UCSD-AML1 (cell line): ENCODE data around the gene ATXN7L1.

Source experiments
- DNase-seq: peaks from one replicate; lab custom pipeline; 2025; ENCODE audit not compliant: unreplicated experiment; lab: John Stamatoyannopoulos, UW

ATXN7L1 gene, protein sequence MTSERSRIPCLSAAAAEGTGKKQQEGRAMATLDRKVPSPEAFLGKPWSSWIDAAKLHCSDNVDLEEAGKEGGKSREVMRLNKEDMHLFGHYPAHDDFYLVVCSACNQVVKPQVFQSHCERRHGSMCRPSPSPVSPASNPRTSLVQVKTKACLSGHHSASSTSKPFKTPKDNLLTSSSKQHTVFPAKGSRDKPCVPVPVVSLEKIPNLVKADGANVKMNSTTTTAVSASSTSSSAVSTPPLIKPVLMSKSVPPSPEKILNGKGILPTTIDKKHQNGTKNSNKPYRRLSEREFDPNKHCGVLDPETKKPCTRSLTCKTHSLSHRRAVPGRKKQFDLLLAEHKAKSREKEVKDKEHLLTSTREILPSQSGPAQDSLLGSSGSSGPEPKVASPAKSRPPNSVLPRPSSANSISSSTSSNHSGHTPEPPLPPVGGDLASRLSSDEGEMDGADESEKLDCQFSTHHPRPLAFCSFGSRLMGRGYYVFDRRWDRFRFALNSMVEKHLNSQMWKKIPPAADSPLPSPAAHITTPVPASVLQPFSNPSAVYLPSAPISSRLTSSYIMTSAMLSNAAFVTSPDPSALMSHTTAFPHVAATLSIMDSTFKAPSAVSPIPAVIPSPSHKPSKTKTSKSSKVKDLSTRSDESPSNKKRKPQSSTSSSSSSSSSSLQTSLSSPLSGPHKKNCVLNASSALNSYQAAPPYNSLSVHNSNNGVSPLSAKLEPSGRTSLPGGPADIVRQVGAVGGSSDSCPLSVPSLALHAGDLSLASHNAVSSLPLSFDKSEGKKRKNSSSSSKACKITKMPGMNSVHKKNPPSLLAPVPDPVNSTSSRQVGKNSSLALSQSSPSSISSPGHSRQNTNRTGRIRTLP

DNA sequence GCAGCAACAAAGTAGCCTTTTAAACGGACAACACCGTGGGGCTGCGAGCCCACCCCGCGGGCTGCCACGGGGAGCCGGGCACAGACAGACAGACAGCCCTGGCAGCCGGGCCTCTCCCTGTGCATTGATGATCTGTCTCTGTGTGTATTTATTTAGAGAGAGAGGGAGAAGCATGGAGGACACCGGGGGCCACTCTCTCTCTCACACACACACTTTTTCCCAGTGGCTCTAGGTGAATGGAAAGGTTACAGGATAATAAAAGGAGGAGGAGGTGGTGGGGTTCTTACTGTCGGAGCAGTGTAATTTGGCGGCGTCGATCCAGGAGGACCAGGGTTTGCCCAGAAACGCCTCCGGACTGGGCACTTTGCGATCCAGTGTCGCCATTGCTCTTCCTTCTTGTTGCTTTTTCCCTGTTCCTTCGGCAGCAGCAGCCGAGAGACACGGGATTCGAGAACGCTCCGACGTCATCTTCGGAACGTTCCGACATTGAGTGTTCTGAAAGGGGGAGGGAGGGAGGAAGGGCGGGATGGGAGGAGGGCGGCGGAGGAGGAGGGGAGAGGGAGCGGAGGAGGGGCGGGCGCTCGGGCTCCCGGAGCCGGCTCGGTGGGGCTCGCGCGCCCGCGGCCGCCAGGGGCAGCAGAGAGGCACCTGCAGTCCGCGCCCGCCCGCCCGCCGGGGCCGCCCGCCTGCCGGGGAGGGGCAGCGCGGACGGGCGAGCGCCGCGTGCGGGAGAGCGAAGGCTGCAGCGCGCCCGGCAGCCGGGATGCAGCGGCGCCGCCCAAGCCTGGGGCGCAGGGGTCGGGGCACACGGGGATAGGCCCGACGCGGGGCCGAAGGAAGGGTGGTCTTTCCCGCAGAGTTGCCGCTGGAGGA, at the start of gene ATXN7L1:
TSS of gene ATXN7L1 (minus strand) at position 509 of the 873 bp plus-strand sequence. CDS start at position 468, 41 bp downstream.
- DNase-seq, result peak; percentile 85

DNA sequence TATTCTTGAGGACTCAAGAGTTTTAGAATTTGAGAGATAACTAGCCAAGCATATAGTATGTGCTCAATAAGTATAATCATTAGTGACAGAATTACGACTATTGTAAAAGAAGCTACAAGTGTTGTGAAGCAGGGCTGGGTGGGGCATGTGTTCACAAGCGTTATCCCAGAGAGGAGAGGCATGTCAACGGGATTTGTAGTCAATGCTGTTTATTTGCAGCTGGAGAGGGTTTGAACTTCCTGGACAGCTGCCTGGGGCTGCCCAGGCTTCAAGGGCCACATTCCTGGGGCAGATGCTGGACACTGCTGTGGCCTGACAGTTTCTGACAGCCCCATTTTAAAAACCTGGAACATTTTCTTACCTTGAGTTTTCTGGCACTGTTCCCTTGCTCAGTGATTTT, 49.7 kb upstream of the ATXN7L1 start:
- DNase-seq, result no peak

DNA sequence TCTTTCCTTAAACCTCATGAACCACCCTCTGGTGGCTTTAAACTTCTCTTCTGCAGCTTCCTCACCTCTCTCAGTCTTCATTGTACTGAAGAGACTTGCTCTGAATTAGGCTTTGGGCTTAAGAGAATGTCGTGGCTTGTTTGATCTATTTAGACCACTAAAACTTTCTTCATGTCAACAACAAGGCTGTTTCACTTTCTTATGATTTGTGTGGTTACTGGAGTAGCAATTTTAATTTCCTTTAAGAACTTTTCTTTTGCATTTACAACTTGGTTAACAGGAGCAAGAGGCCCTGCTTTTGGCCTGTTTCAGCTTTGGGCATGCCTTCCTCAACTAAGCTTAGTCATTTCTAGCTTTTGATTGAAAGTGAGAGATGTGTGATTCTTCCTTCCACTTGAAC, 48.5 kb upstream of the ATXN7L1 start:
- no peak for DNase-seq

DNA sequence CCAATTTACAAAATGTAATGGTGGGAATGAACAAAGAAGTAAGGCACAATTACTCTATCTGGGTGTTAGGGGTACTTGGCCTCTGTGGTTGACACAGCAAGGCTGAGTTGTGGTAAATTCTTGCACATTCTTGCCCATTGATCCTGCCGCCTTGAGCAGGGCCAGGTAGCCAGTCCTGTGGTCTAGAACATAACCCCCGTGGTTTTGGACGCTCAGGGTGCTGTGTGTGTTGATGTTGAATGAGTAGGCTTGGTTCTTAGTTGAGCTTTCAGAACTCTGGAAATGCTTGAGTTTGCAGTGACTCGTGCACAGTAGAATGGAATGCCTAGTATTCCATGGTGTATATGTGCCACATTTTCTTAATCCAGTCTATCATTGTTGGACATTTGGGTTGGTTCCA, 44.4 kb upstream of the ATXN7L1 start:
- no peak for DNase-seq

DNA sequence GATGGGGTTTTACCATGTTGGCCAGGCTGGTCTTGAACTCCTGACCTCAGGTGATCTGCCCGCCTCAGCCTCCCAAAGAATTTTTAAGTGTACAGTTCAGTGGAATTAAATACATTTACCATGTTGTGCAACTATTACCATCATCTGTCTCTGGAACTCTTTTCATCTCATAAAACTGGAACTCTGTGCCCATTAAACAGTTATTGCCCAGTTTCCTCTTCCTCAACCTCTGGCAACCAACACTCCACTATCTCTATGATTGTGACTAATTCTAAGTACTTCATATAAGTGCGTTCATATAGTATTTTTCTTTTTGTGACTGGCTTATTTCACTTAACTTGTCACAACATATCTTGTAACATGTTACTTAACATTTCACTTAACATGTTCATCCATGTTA, 41.3 kb upstream of the ATXN7L1 start:
- no peak for DNase-seq

DNA sequence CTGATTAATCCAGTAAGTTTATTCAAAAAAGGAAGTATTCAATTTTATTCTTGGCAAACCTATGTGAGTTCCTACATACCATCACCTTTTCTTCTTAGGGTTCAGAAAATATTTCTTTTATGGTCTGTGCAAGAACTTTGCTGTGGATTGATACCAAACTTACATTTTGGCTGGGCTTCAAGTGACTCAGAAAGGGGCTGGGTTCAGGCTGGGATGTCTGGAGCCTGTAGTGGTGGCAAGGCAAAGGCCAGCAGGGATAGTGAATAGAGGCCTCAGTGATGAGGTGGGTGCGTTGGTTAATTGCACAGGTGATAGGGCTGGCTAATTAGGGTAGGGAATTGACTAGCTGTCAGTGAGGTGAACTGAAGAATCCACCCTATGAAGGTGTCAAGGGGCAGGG, 40.2 kb upstream of the ATXN7L1 start:
- no peak for DNase-seq

DNA sequence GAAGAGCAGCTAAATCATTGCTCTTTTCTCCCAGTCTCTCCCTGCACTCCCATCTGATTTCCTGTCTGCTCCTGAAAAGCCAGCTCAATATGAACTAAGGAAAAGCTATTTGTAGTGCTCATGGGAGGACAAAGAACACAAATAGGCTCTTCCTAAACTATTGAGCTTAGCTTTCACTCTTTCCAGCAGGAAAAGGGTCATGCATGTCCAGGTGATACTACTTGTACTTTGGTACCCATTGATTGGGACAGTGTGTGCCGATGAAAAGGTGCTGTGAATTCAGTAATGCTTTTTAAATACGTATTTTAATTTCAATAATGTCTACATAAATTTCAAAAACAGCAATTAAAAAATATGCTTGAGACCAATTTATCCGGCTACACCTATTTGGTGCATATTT, 37.5 kb upstream of the ATXN7L1 start:
- no peak for DNase-seq

DNA sequence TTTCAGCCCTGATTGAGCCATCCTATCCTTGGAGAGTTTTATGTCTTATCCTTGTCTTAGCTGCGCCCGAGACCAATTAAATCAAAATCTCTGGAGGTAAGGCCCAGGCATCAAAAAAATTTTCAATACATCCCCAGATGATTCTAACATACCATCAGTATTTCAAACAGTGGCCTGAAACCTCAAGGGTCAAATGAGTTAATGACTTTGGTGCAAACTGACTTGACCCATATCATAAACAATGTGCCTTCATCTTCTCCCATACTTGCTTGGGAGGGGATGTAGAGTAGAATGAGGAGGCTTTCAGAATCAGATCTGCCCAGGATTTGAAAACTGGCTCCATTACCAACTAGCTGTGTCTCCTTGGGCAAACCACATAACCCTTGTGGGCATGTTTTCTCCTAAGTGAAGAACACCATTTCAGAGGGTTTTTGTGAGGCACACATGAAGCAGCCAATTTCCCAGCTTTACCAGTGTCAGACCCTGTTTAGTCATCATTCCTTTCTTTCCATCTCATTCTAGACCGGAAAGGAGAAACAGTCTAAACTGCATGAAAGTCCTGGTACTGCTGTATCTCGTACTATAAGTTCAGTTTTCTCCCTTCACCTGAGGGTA, 35.7 kb upstream of the ATXN7L1 start:
- no peak for DNase-seq

DNA sequence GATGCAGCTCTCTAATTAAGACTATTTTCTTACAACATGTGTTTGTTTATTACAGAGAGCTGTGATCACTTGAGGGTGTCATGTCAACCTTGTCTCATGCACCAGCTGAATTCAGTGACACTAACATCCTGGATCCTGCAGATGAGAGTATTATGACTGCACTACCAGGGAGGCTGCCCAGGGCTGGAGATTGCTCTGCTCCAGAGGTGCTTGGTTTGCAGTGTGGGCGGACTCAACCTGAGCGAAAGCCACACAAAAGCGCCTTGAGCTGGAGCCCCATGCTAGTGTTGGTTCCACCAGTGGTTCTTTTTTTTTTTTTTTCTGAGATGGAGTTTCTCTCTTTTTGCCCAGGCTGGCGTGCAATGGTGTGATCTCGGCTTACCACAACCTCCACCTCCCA, 33.8 kb upstream of the ATXN7L1 start:
- no peak for DNase-seq

DNA sequence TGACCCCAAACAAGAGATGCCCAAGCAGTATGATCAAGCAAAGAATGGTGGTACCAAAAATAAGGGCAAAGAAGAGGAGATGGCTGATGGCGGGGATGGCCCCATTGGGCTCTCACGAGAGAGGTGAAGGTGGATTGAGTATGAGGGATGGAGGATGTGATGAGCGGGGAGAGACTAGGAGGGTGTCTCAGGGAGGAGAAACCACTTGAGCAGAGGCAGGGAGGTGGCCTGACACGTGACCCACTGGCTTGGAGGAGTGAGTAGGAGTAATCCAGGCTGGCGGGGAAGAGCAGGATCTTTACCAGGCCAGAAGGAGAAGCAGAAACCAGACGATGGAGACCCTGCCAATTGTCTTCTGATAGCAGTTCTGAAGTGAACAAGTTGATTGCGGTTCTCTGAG, 33.3 kb upstream of the ATXN7L1 start:
- DNase-seq, result no peak

DNA sequence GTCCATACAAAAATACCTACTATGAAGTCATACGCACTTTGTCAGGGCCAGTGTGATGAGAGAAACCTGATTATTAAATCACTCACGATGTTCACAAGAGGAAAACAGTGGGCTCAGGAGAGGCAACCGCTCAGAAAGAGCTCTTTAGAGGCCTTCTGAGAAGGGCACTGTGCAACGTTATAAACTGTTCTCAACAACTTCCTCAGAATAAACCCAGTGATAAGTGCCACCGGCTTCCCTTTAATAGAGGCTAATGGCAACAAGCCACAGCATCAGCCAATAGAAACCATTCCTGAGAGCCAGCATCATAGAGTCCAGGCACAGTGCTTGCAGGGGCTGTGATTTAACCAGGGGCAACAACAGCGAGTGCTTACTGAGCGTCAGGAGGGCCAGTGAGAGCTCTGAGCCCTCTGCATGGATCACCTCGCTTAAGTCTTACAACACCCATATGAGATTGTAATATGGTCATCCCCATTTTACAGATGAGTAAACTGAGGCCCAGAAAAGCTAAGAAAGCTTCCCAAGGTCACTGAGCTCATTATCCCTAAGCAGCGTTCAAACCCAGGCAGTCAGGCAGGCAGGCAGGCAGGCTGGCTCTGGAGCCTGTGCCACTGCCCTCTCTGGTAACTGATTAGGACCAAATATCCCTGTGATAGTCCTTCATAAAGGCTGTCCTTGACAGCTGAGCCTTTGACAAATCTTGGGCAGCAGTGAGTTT, 30.9 kb upstream of the ATXN7L1 start:
- DNase-seq, result no peak

DNA sequence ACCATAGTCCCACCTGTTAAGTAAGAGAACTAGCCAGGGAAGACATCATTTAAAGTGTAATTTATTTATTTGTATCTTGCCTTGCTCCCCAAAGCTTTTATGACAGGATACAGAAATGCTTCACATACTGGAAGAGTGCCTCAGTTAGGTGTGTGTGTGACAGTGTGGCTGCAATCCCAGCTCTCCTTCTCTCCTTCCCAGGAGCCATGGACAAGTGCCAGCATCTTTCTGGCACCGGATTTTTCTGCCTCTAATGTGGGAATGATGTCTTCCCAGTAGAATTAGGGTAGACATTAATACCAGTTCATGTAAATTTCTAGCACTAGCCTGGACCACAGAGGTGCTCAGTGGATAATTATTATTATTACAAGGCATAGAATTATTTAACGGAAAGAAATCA, 30.3 kb upstream of the ATXN7L1 start:
- DNase-seq, result no peak

DNA sequence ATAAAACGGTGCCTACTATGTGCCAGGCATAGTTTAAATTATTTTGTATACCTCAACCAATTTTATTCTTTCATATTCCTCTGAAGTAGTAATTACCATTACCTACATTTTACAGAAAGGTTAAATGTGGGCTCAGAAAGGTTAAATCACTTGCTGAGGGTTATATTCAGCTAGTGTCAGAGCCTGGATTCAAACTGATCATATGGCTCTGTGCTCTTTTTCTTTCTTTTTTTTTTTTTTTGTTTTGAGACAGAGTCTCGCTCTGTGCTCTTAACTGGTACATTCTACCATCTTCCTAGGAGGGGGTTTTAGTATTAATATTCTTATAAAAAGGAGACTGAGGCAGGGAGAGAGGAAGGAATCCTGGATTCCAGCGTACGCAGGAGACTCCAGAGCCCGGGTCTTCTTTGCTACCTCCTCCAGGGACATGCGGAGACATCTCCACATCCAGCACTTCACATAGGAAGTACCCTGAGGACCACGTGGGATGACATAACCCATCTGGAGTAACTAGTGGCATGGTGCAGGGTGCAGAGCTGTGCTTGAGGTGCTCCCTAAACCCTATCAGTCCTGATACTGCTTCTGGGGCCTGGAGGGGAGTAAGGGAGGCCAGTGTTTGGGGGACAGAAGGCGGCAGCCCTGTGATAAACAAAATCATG, 29.6 kb upstream of the ATXN7L1 start:
- no peak for DNase-seq

DNA sequence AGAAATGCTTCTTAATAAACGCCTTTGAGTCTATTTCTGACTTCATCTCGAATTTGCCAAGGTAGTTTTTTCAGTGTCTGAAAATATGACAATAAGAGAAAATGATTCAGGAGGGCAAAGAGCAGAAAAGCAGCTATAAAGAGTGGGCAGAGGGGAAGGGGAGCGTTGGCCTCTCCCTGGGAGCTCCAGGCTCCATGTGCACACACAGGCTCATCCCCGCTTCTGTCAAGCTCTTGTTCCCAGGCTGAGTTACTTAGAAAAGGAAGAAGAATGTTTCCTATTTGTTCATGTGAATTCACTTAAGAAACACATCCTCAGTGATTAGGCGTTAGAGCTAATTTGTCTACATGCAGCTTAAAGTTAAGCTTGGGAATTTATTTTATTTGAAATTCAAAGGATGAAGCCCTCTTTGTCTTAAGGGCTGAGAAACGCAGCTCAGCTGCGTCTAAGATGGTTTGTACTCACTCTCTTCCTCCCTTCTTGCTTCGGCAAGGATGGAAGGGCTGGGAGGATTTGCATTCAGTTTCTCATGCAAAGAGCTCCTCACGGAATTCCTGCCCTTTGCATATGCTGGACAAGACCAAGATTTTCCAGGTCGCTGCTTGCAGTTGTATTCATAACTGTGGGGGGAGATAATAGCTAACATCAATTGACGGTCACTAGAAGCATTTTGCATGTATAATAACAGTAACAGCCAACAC, 29.0 kb upstream of the ATXN7L1 start:
- no peak for DNase-seq

DNA sequence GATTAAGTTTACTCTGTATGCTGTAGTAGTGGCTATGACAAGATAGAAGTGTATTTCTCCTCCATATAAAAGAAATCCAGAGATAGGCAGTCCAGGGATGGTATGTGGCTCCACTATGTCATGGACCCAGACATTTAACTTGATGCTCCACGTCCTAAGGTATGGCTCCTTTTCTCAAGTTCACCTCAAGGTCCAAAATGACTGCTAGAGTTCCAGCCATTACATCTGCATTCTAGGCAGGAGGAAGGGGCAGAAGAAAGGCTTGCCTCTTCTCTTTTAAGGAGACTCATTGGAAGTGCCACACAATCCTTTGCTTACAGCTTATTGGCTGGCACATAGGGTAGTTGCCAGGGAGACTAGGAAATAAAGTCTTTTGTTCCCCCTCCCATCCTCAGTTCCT, 27.7 kb upstream of the ATXN7L1 start:
- DNase-seq, result no peak

DNA sequence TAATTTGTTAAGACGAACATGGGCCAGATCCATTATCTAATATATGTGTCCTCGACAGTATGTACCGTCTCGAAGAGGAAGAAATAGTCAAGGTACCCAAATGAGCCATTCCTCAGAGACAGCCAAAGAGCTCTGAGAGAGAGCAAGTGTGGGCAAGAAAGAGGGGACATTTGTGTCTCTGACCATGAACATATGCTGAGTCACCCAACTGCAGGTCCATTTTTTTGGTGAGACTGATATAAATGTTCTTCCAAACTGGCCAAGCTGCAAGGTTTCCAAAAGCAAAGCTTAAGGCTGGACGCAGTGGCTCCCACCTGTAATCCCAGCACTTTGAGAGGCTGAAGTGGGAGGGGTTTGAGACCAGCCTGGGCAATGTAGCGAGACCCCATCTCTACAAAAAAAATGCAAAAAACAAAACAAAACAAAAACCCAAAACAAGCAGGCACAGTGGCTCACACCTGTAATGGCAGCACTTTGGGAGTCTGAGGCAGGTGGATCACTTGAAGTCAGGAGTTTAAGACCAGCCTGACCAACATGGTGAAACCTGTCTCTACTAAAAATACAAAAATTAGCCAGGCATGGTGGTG, 26.0 kb upstream of the ATXN7L1 start:
- DNase-seq, result no peak

DNA sequence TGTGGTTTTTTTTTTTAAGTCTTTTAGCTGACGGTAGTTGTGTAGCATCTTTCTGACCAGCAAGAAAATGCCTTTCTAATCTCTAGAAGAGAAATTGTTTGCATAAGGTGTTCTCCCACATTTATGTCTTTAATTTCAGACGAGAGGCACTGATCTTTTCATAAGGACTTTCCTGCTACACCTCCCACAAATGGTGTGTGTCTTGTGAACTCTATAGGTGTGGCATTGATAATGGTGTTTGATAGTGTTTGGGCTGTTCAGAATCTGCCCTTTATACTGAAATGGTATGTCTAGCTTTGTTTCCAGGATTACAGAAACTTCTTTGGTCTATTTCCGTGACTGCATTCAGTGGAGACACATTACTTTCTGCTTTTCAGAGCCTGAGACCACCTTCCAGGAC, 21.6 kb upstream of the ATXN7L1 start:
- DNase-seq, result no peak

DNA sequence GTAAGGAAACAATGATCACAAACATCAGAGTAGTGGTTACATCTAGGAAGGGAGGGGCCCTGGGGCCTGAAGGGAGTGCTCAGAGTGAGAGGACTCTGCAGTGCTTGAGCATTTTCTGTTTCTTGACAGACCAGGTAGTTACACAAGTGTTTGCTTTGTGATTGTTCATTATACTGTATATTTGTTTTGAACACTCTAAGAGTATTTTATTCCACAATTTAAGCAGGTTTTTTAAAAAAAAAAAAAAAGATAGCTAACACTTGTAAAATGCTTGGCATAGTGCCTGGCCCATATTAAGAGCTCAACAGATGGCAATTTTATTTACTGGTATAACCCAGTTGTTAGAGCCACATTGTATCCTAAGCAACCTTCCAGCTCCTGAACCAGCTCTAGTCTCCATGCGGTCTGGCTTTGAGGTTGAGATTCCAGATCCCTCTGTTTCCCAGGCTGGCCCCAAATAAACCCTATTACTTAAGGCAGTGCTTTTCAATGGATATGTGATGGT, 20.1 kb upstream of the ATXN7L1 start:
- no peak for DNase-seq

DNA sequence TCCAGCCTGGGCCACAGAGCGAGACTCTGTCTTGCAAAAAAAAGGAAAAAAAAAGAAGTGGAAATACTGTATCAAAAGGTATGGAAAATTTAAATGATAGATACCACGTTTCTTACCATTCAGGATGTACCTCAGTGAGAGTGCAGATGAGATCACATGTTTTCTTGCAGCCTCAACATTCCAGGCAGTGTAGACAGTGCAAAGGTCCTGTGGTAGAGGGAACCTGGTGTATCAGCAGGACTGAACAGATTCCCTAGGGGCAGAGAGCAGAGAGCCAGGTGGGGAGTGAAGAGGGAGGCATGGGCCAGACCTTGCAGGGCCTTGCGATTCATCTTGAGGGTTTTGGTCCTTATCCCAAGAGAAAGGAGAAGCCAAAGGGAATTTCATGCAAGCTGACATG, 17.7 kb upstream of the ATXN7L1 start:
- DNase-seq, result no peak
